Kidney capillary endothelial cell (primary cell): ENCODE results near the gene DHX15.
A peak's percentile ranks its signal among the peaks of the same experiment; 100 is the strongest.

Experiments used
- DNase-seq: peaks from one replicate; pipeline ENCODE4 v3.0.0-alpha.2; 2018; ENCODE audit warnings: low spot score

Gene DHX15

DNA sequence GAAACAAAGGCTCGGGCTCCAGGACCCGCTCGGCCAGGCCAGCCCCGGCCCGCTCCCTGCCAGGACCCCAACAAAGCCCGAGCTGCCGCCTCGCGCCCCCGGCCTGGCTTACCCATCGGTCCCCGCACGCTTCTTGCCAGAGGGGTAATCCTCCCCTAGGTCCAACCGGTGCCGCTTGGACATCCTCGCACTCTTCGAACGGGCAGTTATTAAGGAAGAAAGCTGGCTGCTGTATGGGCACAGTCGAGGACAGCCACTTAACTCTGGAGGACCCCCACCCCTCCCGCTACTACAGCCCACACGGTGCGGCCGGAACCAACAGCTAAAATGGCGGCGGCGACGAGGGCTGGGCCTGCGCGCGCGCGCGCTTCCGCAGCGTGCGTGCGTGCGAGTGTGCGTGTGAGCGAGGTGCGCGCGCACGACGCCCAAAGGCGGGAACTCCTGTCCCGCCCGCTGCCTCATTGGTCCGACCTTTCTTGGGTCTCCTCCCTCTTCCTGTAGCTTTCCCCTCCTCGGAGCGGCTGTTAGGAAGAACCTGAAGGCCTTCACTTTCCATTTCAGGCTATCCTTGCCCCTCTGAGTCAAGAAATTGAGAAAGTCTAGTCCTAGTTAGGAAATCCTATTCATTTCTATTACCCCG, at the start of gene DHX15:
Gene DHX15 (minus strand): TSS at position 344 of the 640 bp plus-strand sequence. CDS start 161 bp downstream, at position 183.
- peak; percentile 94 for DNase-seq

DNA sequence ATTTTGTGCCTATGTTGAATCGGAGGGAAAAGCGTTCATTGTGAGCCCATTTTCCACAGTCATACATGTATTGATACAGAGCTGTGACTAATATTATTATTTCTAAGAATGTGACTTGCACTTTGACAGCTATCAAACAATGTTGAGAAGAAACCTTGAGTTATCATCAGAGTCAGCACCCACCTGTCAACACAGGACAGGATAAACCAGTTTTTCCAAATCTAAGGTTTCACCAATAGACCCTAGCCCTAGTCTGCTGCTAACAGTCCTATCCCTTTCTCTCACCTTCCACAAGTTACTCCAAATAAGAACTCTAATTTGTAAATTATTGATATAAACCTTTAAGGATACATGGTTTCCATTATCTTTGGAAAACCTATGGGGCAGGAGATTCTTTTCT, 47.7 kb upstream of the DHX15 start:
- no peak for DNase-seq

DNA sequence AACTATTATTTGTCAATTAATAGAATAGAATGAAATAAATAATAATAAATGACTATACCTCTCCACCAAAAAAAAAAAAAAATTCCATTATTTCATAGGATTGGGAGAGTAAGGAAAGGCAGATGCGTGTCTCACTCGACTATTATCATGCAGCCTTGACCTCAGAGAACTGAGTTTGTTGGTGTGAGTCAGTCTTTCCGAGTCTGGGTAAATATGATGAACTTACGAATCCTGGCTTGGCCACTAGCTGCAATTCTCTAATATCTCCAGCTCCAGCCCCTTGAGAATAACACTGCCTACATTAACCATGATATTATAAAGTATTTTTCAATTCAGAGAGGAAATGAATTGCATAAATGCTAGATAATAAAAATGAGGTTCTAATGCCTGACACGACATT, 46.6 kb upstream of the DHX15 start:
- DNase-seq, result no peak

DNA sequence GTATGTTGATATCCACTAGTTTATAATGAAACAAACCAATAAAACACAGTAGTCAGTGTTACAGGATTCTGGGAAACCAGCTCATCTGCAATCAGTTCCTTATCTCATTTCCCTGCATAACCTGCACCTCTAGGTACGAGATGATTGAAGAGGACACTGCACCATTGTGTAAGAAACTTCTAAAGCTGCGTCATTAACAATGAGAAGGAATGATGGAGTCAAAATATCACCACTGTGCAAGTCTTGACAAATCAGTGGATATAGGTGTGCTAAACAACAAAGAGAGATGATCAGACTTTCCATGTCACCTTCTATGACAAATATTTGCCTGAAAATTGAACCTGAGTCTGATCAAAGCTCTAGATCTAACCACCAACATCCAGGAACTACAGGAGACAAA, 40.7 kb upstream of the DHX15 start:
- no peak for DNase-seq

DNA sequence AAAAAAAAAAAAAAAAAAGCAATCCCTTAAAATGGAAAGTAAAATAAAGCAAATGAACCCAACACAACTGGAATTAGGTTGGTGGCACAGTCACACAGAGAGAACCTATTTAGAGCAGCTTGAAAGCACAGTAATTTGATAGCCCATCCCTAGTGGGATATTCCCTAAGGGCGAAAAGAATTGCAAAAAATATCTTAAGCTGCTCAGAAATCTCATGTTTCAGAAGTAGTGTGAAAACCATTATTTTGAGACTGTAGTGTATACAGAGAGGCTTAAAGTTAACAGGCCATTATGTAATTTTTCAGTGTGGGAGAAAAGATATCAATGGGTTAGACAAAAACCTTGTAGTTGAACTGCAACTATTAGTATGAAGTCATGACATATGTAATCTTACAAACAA, 40.0 kb upstream of the DHX15 start:
- DNase-seq, result no peak

DNA sequence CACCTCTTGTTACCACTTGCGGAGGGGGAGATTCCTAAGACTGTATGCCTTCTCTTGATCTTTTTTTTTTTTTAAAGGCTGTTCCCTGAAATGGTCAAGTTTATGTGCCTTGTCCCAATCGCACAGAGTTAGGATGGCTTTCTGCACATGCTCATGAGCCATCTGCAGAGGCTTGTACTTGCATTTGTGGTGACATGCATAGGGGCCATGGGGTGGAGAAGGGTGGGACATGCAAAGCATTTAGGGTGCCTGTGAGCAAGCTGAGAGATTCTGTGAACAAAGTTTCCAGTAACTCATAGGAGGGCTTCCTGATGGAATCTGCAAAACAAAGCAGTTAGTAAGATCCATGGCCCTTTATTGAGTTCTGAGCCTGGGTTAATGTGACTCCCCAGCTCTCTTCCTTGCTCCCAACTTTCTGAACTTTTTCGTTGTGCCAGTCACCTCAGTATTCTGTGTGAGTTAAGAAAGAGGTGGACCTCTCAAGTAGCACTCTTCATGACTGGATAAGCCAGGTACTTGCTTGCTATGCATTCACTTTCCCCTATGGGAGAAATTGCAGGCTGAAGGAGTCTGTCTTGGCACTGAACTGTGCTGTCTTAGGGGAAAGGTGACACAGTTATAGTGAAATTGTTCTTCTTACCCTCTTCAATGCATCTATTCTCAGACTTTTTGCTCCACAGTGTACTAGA, 37.9 kb upstream of the DHX15 start:
- DNase-seq, result no peak

DNA sequence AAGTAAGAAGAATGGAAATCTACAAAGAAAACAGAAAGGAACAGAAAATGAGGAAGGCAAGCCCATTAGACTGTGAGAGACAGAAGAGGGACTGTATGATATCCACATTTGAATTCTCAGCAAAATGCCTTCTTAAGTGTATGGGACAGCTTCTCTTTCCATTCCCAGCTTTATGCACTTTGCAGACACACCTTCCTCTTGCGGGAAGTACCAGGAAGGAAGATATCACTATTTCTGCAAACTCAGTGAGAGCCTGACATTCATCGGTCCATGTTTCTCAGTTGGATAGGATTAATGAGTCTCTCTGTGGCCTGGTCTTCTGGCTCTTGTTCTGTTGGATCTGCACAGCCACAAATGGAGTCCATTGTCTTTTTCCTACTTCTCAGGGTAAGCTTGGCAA, 31.6 kb upstream of the DHX15 start:
- no peak for DNase-seq

DNA sequence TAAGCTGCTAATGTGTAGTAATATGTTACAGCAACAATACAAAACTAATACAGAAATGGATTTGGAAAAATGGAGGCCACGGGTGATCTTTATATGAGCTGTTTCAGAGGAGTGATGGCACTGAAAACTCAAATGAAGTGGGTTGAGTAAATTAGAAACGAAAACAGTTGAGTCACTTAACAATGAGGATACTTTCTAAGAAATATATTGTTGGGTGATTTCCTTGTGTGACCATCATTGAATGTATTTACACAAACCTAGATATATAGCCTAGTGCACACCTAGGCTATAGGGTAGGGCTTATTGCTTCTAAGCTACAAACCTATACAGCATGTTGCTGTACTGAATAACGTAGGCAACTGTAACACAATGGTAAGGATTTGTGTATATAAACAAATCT, 30.5 kb upstream of the DHX15 start:
- no peak for DNase-seq

DNA sequence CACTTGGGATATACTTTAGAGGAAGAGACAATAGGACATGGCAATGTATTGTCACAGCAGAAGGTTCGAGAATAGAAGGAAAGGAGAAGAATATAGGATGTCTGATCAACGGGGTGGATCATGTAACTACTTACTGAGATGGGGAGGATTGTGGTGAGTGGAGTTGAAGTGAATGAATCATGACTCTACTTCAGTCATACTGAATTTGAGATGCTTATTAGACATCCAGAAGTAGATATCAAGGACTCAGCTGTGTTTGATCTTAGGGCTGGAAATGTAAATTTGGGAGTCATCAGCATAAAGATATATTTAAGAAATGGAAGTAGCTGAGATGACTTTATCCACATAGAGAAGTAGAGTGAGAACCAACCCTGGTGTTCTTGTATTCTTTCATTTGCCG, 29.1 kb upstream of the DHX15 start:
- no peak for DNase-seq

DNA sequence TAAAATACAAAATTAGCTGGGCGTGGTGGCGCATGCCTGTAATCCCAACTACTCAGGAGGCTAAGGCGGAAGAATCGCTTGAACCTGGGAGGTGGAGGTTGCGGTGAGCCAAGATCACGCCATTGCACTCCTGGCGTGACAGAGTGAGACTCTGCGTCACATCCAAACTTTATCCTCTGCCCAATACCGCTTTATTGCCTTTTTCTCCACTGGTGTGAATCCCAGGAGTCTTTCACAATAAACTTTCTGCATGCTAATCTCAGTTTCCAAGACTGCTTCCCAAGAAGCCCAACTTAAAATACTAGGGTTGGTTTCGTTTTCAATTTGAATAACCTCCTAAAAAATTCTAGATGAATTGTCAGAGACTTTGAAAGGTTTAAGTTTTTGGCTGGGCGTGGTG, 27.2 kb upstream of the DHX15 start:
- DNase-seq, result no peak

DNA sequence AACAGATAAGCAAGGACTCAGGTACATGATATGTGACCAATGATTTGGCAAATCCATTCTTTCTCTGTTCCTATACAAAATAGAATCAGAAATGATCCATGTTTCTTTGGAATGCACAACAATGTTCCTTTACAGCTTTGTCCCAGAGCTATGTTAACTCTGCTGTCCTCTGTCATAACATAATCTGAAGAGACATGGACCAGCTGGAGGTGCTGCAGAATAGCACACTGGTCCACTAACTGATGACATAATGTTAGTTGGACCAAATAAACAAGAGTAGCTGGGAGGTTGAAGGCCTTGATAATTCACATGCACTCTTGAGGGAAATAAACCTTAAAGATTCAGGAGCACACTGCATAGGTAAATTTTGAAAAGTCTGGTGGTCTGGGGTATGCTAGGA, 23.0 kb upstream of the DHX15 start:
- no peak for DNase-seq

DNA sequence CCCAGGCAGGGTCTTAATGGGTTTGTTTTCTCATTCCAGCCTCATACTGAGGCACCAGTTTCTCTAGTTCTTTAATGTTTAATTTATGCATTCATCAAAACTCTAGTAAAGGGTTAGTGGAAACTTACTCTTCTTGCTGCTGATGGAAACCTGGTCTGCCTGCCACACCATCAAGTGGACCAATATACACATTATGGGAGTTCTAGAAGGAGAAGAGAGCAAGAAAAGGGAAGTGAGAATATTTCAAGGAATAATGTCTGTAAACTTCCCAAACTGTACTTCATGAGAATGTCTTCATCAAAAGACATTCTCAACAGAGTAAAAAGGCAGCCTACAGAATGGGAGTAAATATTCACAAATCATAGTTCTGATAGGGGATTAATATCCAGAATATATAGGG, 20.9 kb upstream of the DHX15 start:
- no peak for DNase-seq

DNA sequence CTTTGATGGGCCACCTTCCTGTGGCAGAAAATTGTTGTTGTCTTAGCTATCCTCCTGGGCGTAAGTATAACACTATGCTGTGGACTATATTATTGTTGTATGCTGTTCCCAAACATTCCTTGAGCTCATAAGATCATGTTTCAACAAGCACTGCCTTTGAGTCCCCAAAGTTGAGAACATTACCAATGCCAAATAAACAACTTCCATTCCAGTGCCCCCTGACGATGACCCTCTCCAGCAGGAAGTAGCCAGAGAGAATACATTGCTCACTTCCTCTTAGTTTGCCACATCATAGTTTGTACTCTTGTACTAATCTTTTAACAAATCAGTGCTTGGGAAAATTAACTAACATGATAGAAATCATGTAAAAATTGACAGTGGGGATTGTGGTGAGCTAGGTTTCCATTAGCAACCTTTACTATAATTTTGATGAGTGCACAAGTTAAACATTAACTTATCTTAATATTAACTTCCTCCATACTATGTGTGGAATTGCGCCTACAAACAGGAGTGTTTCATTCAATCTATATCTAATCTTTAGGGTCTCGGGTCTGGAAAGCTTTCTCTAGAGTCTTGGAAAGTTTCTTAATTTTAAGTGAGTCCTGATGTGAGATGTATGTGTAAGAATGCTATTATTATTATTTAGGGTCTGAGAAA, 20.3 kb upstream of the DHX15 start:
- peak; percentile 47 for DNase-seq

DNA sequence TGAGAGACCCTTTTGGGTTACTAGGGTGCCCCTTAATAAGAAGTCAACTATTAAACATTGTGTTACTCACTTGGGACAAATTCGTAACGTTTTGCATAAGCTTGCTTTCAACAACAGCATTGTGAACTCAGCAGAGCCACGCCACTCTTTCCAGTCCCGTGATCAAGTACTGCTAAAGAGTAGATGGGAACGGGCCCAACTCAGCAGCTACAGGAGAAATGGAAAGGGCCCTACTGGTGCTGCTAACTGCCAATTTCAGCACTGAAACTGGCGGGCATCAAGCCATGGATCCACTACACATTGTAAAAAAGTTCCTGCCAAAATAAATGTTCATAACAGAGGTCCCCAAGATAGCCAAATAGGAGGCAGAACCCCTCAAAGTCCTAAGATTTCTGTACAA, 19.0 kb upstream of the DHX15 start:
- no peak for DNase-seq

DNA sequence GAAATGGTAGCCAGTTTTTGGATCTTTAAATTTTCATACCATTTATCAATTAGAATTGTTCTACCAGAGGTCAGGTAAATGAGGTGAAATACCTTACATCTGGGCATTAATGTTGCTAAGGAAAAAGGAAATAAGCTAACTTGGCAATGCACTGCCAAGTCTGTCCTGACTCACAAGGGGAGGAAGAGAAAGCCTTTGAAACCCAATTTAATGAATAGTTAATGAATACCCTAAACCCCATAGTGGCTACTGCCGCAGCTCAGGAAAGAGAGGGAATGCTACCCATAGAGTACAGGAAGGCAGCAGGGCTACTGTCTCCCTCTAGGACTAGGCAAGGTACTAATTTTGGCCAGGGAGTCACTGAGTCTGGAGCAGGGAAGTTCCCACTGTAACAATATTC, 16.8 kb upstream of the DHX15 start:
- DNase-seq, result no peak

DNA sequence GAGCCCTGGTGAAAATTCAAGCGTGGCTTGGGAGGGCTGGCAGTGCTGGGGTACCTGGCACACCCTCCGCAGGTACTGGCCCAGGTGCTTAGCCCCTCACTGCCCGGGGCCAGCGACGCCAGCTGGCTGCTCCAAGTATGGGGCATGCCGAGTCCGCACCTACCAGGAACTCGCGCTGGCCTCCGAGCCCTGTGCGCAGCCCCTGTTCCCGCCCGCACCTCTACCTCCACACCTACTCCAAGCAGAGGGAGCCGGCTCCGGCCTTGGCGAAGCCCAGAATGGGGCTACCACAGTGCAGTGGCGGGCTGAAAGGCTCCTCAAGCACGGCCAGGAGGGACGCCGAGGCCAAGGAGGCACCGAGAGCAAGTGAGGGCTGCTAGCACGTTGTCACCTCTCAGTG, 14.9 kb upstream of the DHX15 start:
- no peak for DNase-seq

DNA sequence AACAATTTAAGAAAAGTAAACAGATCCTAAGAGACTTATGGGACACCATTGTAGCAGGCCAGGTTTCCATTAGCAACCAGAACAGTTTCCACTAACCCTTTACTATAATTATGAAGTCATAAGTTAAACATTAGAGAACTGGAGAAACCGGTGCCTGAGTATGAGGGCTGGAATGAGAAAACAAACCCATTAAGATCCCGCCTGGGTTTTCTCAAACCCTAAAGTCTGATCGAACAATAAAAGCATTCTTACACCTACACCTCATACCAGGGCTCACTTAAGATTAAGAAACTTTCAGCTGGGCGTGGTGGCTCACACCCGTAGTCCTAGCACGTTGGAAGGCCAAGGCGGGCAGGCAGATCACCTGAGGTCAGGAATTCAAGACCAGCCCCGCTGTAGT, 13.7 kb upstream of the DHX15 start:
- DNase-seq, result no peak

DNA sequence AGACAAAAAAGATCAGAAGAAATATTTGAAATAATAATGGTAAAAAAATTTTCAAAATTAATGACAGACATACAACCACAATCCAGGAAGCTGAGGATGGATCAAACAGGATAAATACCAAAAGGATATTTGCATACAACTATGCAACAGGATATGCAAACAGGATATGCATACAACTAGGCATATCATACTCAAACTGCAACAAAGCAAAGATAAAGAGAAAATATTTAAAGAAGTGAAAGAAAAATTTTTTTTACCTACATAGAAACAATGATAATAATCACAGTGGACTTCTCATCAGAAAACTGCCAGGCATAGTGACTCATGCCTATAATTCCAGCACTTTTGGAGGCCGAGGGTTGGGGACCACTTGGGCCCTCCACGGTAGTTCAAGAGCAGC, 11.3 kb upstream of the DHX15 start:
- DNase-seq, result no peak

DNA sequence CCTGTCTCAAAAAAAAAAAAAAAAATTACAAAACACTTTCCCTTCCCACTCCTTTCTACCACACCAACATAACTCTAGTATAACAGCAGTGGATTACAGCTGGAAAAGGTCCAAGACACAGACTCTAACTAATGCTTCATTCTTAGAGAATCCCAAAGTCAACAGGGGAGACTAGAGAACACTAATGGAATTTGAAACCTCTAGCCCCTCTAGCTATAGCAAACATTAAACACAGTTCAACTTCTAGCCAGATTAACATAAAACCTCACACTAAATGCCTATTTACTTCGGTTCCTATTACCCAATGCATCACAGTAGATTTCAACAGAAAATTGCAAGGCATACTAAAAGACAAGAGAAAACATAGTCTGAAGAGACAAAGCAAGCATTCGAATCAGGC, 10.5 kb upstream of the DHX15 start:
- DNase-seq, result no peak

DNA sequence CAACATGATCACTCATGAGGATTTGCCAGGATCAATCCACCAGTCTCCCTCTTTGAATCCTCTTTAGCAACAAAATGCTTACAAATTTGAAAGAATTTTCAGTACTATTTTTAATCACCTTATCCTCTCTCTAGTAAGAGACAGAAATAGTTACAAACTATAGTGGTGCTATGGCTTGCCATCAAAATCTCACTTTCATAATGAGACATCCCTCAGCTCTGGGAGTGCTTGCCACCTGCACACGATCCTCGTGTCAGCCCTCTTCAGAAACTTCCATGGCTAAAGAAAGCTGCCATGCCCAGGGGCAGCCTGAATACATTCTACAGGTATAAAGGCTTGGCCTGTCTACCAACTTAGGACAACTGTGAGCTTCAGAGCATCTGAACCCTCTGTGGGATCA, 5.1 kb upstream of the DHX15 start:
- DNase-seq, result no peak

DNA sequence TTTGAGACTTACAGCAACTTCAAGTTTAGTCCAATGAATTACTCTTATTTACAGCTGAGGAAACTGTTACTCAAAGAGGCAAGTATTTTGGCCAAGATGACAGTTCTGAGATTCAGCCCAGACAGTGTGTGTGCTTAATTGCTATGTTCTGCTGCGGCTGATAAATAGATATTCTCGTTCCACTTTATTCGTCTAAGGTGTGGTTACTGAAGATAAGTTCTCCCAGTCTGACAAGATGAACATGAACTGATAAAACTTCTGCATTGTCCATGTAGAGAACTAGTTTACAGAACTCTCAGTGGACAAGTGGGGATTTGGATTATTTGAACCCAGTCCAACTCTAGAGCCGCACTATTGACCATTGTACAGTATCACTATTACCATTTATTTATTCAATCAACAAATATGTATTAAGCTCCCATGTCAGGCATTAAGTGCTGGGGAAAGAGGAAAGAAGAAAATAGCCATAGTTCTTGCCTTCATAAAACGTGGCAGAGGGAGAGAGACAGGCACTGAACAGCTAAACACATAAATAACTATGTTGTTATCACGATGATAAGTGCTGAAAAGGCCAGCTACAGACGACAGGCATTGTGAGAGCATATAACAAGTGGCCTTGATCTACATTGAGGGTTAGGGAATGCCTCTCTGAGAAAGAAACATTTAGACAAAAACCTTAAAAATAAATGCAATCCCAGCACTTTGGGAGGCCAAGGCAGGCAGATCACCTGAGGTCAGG, 4.0 kb upstream of the DHX15 start:
- DNase-seq, result no peak

DNA sequence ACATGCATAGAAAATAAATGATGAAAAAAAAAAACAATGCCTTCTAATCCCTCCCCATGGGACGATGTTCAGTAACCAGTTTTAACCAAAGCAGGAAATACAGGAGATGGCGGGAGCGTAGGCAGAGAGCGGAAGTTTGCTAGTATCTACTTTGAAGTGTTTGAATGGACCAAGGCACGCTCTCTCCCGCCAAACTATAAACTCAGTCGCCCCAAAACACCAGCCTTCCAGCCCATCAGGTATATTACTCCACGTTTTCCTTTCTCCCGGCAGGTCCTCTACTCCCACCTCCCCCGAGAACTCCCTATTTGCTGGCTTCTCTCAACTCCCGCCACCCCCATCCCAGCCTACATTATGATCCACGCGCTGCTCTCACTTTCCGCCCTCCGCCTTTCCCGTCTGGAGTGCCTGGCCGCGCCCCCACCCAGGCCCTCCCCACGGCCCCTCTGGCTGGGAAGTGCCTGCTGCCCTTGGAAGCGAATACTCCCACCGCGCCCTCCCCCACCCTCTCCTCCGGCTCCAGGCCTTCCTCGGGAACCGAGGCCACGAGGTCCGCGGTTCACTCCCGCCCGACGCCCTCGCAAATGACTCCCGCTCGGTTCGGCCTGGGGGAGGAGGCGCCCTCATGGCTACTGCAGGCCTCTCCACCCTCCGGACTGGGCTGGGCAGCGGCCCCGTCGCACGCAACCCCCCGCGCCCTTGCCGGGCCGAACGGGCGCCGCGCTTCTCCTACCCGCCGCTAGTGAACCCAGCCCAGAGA, 723 bp downstream of the DHX15 start:
- peak; percentile 53 for DNase-seq
